GM23338 (cell line): ENCODE results near the gene NYAP2. TPM values are rescaled to one million over a fixed set of nuclear protein-coding genes. Genes with fewer than 3 reads are reported as not detected.

ENCODE experiments used
- ATAC-seq: fragments of 200-7000 bp; cut with Tn5 transposase; 3 replicates; pipeline ENCODE4 v1.9.1; 2020
- DNase-seq: peaks from one replicate; pipeline ENCODE4 v3.0.0-alpha.2; 2015; ENCODE audit warnings: low spot score
- H2AFZ ChIP-seq: fragments of 200-600 bp; sonication (generic); 2 replicates; pipeline ENCODE4 v1.8.0; 2016; ENCODE audit warnings: antibody characterized with exemption, mild to moderate bottlenecking, moderate library complexity
- H3F3A ChIP-seq: fragments of 200-600 bp; sonication (generic); replicated peaks from 2 replicates; pipeline ENCODE4 v1.8.0; 2017; ENCODE audit warnings: antibody characterized with exemption, mixed run types, low read depth
- H3K27ac ChIP-seq: fragments of 200-600 bp; sonication (generic); 2 replicates; pipeline ENCODE4 v1.6.1; 2016; ENCODE audit warnings: low read depth
- H3K27me3 ChIP-seq: fragments of 200-600 bp; sonication (generic); 2 replicates; pipeline ENCODE4 v1.8.0; 2016; ENCODE audit warnings: mild to moderate bottlenecking, mixed run types, moderate library complexity; ENCODE audit not compliant: insufficient read depth
- H3K36me3 ChIP-seq: fragments of 200-600 bp; sonication (generic); 2 replicates; pipeline ENCODE4 v1.8.0; 2016; ENCODE audit warnings: mild to moderate bottlenecking; ENCODE audit not compliant: insufficient read depth
- H3K4me1 ChIP-seq: fragments of 200-600 bp; sonication (generic); 2 replicates; pipeline ENCODE4 v1.8.0; 2016; ENCODE audit warnings: mild to moderate bottlenecking, moderate library complexity; ENCODE audit not compliant: insufficient read depth
- H3K4me2 ChIP-seq: fragments of 200-600 bp; sonication (generic); 2 replicates; pipeline ENCODE4 v1.7.1; 2017; ENCODE audit warnings: mixed run types
- H3K4me3 ChIP-seq: fragments of 200-600 bp; sonication (generic); 2 replicates; pipeline ENCODE4 v1.6.1; 2016; ENCODE audit warnings: mixed run types
- H3K79me2 ChIP-seq: fragments of 200-600 bp; sonication (generic); replicated peaks from 2 replicates; pipeline ENCODE4 v1.8.0; 2017; ENCODE audit warnings: mild to moderate bottlenecking; ENCODE audit not compliant: insufficient read depth
- H3K9me2 ChIP-seq: fragments of 200-600 bp; sonication (generic); 2 replicates; pipeline ENCODE4 v1.8.0; 2017; ENCODE audit not compliant: insufficient read depth
- H4K20me1 ChIP-seq: fragments of 200-600 bp; sonication (generic); replicated peaks from 2 replicates; pipeline ENCODE4 v1.8.0; 2017; ENCODE audit warnings: mild to moderate bottlenecking; ENCODE audit not compliant: insufficient read depth
- H3K27ac Mint-ChIP-seq: 2 replicates; pipeline ENCODE4 v1.8.0; 2020; ENCODE audit warnings: inconsistent platforms, mild to moderate bottlenecking, moderate library complexity, mixed read lengths
- H3K27me3 Mint-ChIP-seq: 3 replicates; pipeline ENCODE4 v1.8.0; 2022; ENCODE audit warnings: low read depth, mild to moderate bottlenecking, moderate library complexity, mixed read lengths, inconsistent platforms; ENCODE audit not compliant: insufficient read depth, poor library complexity
- H3K36me3 Mint-ChIP-seq: 3 replicates; pipeline ENCODE4 v1.8.0; 2021; ENCODE audit warnings: low read depth, mild to moderate bottlenecking, inconsistent platforms, moderate library complexity, mixed read lengths
- H3K4me1 Mint-ChIP-seq: 3 replicates; pipeline ENCODE4 v1.8.0; 2020; ENCODE audit warnings: mild to moderate bottlenecking, inconsistent platforms, mixed read lengths
- H3K4me3 Mint-ChIP-seq: 3 replicates; pipeline ENCODE4 v1.8.0; 2021; ENCODE audit warnings: moderate library complexity, mild to moderate bottlenecking, inconsistent platforms, mixed read lengths
- H3K9me3 Mint-ChIP-seq: 3 replicates; pipeline ENCODE4 v1.8.0; 2020; ENCODE audit warnings: moderate library complexity, mild to moderate bottlenecking, inconsistent platforms, mixed read lengths
- CREB1 ChIP-seq: fragments of 250-450 bp; sonication (Bioruptor Pico); IDR thresholded peaks from 2 replicates; pipeline ENCODE4 v1.5.0; 2020; ENCODE audit warnings: low read depth, mild to moderate bottlenecking, moderate library complexity
- EZH2 ChIP-seq: fragments of 200-600 bp; sonication (generic); IDR thresholded peaks from one replicate; pipeline ENCODE4 v1.8.0; 2017; ENCODE audit warnings: antibody characterized with exemption, mild to moderate bottlenecking, low read depth; ENCODE audit not compliant: unreplicated experiment
- NANOG ChIP-seq: IDR thresholded peaks from 2 replicates; pipeline ENCODE4 v1.6.1; 2016; ENCODE audit warnings: antibody characterized with exemption, borderline replicate concordance
- ZNF331 ChIP-seq: fragments of 250-450 bp; sonication (Bioruptor Pico); IDR thresholded peaks from 2 replicates; pipeline ENCODE4 v1.5.0; 2020; ENCODE audit warnings: low read depth, mild to moderate bottlenecking, moderate library complexity
- polyA plus RNA-seq: library from polyadenylated mRNA; unstranded; fragments of >200 nt; fragmentation: Nextera tagmentation; extraction: Ambion mirVana; gene quantifications from 2 replicates; pipeline ENCODE4 v1.2.1, GENCODE V29; 2016
- total RNA-seq: library from RNA; depleted of rRNA; stranded (reverse); fragments of >200 nt; shearing (Covaris generic); gene quantifications from 2 replicates; pipeline ENCODE4 v1.2.3, GENCODE V29; 2014
- TF ChIP-seq, protein P1 (sequence below): IDR thresholded peaks from one replicate; pipeline ENCODE4 v1.6.1; 2018; ENCODE audit warnings: antibody characterized with exemption; ENCODE audit not compliant: unreplicated experiment
- TF ChIP-seq, protein P2 (sequence below): IDR thresholded peaks from 2 replicates; pipeline ENCODE4 v1.6.1; 2016; ENCODE audit warnings: antibody characterized with exemption
- TF ChIP-seq, protein P3 (sequence below), 2 experiments: fragments of 200-600 bp in 1 of 2; sonication (generic) in 1 of 2; conservative IDR thresholded peaks; 2 replicates each; pipeline versions ENCODE4 v1.5.1 to v1.6.1; 2016 to 2017; ENCODE audit warnings: antibody characterized with exemption in 2 of 2, low read depth in 2 of 2, mild to moderate bottlenecking in 2 of 2, moderate library complexity in 1 of 2

The NYAP2 gene
- total and polyA plus RNA-seq, 2 experiments from 2014 or later, result not detected

DNA sequence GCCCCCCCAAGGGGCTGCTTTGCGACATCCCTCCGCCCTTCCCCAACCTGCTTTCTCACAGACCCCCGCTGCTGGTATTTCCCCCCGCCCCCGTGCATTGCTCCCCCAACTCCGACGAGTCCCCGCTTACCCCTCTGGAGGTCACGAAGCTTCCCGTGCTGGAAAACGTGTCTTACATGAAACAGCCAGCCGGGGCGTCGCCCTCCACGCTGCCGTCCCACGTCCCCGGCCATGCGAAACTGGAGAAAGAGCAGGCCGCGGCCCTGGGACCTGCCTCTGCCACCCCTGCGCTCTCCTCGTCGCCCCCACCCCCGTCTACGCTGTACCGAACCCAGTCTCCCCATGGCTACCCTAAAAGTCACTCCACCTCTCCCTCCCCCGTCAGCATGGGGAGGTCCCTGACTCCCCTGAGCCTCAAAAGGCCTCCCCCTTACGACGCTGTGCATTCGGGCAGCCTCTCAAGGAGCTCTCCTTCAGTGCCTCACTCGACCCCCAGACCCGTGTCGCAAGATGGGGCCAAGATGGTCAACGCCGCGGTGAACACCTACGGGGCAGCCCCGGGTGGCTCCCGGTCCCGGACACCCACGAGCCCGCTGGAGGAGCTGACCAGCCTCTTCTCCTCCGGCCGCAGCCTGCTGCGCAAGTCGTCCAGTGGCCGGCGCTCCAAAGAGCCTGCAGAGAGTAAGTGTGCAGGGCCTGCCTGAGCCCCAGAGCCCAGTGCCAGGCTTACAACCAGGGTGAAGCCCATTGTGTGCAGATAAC, 183.0 kb downstream of the NYAP2 start (continued):
- TF ChIP-seq, protein P1, sequence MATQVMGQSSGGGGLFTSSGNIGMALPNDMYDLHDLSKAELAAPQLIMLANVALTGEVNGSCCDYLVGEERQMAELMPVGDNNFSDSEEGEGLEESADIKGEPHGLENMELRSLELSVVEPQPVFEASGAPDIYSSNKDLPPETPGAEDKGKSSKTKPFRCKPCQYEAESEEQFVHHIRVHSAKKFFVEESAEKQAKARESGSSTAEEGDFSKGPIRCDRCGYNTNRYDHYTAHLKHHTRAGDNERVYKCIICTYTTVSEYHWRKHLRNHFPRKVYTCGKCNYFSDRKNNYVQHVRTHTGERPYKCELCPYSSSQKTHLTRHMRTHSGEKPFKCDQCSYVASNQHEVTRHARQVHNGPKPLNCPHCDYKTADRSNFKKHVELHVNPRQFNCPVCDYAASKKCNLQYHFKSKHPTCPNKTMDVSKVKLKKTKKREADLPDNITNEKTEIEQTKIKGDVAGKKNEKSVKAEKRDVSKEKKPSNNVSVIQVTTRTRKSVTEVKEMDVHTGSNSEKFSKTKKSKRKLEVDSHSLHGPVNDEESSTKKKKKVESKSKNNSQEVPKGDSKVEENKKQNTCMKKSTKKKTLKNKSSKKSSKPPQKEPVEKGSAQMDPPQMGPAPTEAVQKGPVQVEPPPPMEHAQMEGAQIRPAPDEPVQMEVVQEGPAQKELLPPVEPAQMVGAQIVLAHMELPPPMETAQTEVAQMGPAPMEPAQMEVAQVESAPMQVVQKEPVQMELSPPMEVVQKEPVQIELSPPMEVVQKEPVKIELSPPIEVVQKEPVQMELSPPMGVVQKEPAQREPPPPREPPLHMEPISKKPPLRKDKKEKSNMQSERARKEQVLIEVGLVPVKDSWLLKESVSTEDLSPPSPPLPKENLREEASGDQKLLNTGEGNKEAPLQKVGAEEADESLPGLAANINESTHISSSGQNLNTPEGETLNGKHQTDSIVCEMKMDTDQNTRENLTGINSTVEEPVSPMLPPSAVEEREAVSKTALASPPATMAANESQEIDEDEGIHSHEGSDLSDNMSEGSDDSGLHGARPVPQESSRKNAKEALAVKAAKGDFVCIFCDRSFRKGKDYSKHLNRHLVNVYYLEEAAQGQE, result no peak

DNA sequence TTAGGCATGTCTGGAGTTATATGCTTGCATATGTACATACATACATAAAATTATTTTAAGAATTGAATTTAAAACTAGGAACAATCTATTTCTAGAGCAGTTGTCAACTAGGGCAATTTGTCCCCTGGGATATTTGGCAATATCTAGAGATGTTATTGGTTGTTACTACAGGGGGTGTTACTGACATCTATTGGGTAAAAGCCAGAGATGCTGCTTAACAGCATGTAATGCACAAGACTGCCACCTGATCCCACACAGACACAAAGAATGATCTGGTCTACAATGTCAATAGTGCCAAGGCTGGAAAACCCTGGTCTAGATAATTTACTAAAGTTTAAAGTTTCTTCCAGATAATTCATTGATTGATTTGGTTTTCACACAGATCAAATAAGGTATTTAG, 185.3 kb downstream of the NYAP2 start:
- H3K36me3 ChIP-seq, result no peaks in the 10 kb centered on the region
- no peaks in the 10 kb centered on the region for H3K27me3 ChIP-seq
- H3K4me1 Mint-ChIP-seq, result no peaks in the 10 kb centered on the region
- no peak overlapping the region for H3K4me3 Mint-ChIP-seq
- no peaks in the 10 kb centered on the region for H3K9me2 ChIP-seq
- no peak overlapping the region for H3K27ac Mint-ChIP-seq
- H3K27me3 Mint-ChIP-seq, result peaks cover 1% of the 10 kb centered on the region
- H3K4me3 ChIP-seq, result no peak overlapping the region
- H3F3A ChIP-seq, result no peaks in the 10 kb centered on the region
- DNase-seq (no peak), ATAC-seq (no peak; the same call in 2 of the 3 replicates)
- no peak overlapping the region for H3K27ac ChIP-seq
- no peaks in the 10 kb centered on the region for H3K4me1 ChIP-seq
- H3K4me2 ChIP-seq, result no peak overlapping the region
- H3K36me3 Mint-ChIP-seq, result no peaks in the 10 kb centered on the region
- H3K79me2 ChIP-seq, result no peaks in the 10 kb centered on the region
- TF ChIP-seq ZNF331 (CRISPR knock-in tag) (no peak), EZH2 (no peak), CREB1 (CRISPR knock-in tag) (no peak), NANOG (no peak)
- TF ChIP-seq, protein P2, sequence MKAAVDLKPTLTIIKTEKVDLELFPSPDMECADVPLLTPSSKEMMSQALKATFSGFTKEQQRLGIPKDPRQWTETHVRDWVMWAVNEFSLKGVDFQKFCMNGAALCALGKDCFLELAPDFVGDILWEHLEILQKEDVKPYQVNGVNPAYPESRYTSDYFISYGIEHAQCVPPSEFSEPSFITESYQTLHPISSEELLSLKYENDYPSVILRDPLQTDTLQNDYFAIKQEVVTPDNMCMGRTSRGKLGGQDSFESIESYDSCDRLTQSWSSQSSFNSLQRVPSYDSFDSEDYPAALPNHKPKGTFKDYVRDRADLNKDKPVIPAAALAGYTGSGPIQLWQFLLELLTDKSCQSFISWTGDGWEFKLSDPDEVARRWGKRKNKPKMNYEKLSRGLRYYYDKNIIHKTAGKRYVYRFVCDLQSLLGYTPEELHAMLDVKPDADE, result no peak
- TF ChIP-seq, protein P3, sequence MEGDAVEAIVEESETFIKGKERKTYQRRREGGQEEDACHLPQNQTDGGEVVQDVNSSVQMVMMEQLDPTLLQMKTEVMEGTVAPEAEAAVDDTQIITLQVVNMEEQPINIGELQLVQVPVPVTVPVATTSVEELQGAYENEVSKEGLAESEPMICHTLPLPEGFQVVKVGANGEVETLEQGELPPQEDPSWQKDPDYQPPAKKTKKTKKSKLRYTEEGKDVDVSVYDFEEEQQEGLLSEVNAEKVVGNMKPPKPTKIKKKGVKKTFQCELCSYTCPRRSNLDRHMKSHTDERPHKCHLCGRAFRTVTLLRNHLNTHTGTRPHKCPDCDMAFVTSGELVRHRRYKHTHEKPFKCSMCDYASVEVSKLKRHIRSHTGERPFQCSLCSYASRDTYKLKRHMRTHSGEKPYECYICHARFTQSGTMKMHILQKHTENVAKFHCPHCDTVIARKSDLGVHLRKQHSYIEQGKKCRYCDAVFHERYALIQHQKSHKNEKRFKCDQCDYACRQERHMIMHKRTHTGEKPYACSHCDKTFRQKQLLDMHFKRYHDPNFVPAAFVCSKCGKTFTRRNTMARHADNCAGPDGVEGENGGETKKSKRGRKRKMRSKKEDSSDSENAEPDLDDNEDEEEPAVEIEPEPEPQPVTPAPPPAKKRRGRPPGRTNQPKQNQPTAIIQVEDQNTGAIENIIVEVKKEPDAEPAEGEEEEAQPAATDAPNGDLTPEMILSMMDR (conservative IDR thresholded peaks at IDR 0.05; ENCODE audit: low read depth in 2 of 2), result peak in 1 of 2 experiments; percentile 19; a peak in 1 of 4 replicates
- no peaks in the 10 kb centered on the region for H3K9me3 Mint-ChIP-seq
- H2AFZ ChIP-seq, result no peak overlapping the region
- no peaks in the 10 kb centered on the region for H4K20me1 ChIP-seq
